ENCODE results near the gene SLC9C2.
"Not testable (repeated sequence)": the region's sequence is repeated elsewhere in the genome, so short reads cannot be mapped to it uniquely, and the experiment has no call there.

Gene SLC9C2, protein sequence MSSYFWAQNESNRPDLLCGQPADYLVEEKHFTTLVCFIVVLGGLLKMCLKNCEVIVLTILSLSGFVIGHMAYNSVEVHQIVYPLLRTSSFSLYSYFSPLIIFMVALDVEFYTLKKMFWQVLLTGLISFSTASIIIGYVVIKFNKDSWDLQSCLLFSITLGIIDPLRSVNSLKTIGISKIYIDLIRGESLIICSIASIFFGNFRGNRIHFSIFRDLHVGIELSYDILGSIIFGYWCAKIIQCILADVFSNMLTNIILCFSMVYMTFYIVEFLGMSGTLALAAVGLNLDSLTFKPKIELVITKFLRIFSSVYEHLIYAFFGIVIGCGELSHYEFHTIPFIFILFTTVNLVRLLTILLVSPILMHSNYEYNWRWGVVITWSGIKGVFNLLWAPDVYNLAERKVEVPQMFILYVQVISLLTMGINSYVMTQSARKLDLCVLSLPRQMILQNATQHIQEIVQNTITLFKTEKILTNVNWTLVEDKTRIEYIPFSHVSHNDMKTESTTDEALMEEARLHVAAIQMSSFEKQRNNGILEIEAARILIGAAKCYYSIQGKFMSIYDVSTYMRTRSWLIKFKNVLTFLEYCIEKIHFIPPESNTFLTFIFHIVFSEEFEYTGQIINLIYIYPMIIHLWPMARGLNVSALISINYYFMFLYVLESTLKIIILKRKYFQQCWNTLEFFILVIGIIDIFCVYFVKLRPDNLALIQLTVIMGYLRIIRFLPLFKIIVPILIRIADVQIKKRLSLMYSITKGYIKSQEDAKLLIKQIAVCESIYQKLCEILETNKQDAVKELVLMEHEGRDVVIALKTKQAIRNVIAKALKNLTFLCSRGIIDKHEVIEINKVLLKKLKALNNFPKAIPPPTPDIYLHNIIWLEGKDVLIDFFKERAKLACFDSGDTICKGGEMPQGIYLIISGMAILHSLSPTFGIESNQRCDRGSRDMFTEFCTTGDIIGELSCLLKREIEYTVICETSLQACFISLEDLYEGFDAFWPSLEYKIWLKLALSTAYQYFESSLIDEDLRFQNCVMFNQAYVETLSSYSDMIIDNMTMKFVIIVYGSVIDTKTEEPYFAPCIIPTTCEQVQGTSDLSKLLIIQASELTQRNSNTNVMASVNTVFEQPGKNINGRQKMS

DNA sequence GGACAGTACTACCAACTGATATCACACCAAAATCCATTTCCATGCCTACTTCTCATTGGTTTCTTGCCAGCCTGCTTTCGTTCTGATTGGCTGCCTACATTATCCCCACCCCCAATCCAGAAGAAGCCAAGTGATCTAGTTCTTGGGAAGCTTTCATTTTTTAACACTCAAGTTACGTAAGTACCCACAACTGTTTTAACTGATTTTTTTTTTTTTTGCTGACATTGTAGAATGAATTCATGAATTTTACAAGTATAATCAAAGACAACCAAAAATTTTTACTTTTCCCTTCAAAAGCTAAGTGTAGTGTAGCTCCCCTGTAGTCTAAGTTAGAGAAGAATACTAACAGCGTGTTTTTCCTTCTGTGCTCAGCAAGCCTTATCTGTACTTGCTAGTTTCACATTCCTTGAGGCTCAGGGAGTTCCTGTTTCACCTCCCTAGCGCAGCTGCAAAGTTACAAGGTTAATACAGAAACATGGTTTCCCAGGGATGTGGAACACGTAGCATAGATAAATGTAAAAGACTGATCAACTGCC lies at the start of gene SLC9C2:
Gene SLC9C2, minus strand, starts transcription at position 17 of the 536 bp plus-strand sequence. CDS start 1,296 bp downstream, outside the sequence.
- FAIRE-seq: peak; percentile 36
- no peak for DNase-seq (ENCODE audit: extremely low spot score, insufficient read length, low read depth)

- DNase-seq (ENCODE audit: extremely low spot score, insufficient read length, low read depth): no peak
- FAIRE-seq: no peak
Measured at GRCh38 chr1:173648880-173649605, 46.2 kb upstream of the SLC9C2 start.

DNA sequence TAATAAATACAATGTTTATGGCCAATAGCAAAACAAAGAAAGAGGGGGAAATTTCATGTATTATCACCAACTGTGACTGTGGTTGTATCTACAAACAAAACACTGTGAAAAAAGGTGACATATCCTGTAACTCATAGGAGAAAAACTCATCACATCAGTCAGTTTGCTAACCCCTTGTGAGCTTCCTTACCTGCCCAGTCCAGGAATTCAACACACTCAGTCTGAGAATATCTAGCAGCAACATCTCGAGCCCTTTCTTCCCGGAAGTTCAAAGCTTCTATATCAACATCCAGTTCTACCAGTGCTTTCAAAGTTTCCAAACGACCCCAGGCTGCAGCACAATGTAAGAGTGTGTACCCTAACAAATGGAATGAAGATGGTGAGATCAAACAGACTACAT lies 43.8 kb upstream of the SLC9C2 start:
- FAIRE-seq: no peak
- no peak for DNase-seq (ENCODE audit: extremely low spot score, insufficient read length, low read depth)

GRCh38 chr1:173642450-173643139 lies 39.7 kb upstream of the SLC9C2 start:
- DNase-seq (ENCODE audit: extremely low spot score, insufficient read length, low read depth); FAIRE-seq: not testable (repeated sequence)

GRCh38 chr1:173639102-173639501 lies 36.2 kb upstream of the SLC9C2 start:
- no peak for DNase-seq (ENCODE audit: extremely low spot score, insufficient read length, low read depth)

DNA sequence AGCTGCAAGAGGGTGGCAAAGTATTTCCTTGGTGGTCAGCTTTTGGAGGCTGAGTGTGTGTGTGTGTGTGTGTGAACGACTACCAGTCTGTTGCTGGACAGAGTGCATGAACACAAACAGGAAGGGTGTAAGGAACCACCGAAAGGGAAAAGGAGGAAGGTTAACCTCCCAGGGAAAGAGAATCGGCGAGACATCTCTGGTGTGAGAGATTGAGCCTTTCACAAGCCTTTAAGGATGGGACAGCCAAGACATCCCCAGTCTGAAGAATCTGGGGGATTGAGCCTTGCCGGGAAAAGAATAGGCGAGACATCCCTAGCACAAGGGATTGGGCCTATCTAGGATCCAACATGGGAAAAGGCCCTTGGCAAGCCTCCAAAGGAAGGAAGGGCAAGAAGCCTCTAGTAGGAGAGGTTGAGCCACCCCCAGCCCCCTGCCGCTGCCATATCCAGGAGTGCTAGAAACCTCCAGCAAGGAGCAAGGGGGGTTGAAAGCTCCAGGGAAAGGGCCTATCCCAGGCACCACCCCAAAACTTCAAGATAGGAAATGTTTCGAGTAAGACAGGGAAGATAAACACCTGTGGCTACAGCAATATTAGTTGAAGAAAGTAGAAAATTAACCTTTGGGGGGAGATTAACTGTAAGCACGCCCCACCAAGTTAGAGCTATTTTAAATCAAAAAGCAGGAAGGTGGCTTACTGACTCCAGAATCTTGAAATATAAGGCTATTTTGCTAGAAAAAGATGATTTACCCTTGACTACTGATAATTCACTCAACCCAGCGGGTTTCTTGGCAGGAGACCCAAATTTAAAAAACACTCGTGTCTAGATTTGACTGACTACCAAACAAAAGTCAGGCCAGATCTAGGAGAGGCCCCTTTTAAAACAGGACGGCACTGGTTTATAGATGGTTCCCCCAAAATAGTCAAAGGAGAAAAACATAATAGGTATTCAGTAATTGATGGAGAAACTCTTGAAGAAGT lies 35.5 kb upstream of the SLC9C2 start:
- FAIRE-seq (no peak), DNase-seq (ENCODE audit: extremely low spot score, insufficient read length, low read depth) (no peak)

More at GRCh38 chr1:173639102-173639501, 36.2 kb upstream of the SLC9C2 start:
- no peak for FAIRE-seq

- not testable (repeated sequence) for DNase-seq (ENCODE audit: extremely low spot score, insufficient read length, low read depth)
- peak; percentile 47 for FAIRE-seq
Measured at GRCh38 chr1:173637236-173638042, 34.6 kb upstream of the SLC9C2 start.

DNA sequence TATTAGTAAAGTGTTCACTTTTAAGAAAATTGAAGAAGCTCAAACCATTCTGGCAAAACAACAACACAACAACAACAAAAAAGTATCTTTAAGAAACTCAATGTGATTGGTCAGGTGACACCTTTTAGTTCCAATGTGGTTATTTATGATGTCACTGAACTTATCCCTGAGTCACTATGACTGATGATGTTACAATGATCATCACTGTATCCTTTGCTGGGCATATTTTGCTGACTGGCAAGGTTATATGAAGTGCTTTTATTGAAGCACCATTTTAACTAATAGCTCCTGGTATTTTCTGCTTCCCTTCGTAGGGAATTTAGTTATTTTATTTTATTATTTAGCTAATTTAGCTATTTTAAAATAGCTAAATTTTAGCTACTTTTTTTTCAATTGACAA lies 32.2 kb upstream of the SLC9C2 start, which contains the start of gene TEX50:
Gene TEX50, plus strand, starts transcription at position 223 of the 400 bp plus-strand sequence. CDS start 184 bp downstream, outside the sequence.
- DNase-seq (ENCODE audit: extremely low spot score, insufficient read length, low read depth) (no peak), FAIRE-seq (no peak)

DNA sequence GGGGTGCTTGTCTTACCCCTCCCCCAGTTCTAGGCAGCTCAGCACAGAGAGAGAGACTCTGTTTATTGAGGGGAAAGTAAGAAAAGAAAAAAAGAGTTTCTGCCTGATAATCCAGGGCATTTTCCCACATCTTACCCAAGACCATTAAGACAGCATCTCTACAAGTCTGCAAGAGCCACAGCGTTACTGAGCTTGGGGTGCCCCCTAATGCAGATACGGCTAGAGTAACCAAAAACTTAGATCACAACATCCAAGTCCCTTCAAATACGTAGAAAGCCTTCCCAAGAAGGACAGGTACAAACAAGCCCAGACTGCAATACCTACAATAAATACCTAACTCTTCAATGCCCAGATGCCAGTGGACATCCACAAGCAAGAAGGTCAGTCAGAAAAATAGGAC lies 26.0 kb upstream of the SLC9C2 start:
- FAIRE-seq (no peak), DNase-seq (ENCODE audit: extremely low spot score, insufficient read length, low read depth) (no peak)

GRCh38 chr1:173627269-173627668 lies 24.4 kb upstream of the SLC9C2 start:
- FAIRE-seq (no peak), DNase-seq (ENCODE audit: extremely low spot score, insufficient read length, low read depth) (no peak)

DNA sequence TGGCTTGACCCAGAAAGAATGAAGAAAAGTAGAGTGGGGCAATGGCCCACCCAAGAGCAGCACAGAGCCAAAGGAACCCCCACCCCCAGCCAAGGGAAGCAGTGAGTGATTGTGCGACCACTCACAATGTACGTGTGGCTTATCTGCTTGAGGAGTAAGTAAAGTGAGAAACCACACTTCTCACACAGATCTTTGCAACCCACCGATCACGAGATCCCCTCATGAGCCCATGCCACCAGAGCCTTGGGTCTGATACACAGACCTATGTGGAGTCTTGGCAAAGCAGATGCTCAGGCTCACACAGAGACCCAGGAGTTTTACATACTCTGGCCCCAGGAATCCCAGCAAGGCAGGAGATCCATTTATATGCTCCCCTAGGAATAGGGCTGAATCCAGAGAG lies 14.0 kb upstream of the SLC9C2 start:
- DNase-seq (ENCODE audit: extremely low spot score, insufficient read length, low read depth): no peak
- no peak for FAIRE-seq

DNA sequence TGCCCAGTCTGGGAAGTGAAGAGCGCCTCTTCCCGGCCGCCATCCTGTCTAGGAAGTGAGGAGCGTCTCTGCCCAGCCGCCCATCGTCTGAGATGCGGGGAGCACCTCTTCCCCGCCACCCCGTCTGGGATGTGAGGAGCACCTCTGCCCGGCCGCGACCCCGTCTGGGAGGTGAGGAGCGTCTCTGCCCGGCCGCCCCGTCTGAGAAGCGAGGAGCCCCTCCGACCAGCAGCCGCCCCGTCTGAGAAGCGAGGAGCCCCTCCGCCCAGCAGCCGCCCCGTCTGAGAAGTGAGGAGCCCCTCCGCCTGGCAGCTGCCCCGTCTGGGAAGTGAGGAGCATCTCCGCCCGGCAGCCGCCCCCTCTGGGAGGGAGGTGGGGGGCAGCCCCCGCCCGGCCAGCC lies 10.2 kb upstream of the SLC9C2 start:
- DNase-seq (ENCODE audit: extremely low spot score, insufficient read length, low read depth); FAIRE-seq: not testable (repeated sequence)

GRCh38 chr1:173608503-173609216 lies 5.8 kb upstream of the SLC9C2 start:
- no peak for FAIRE-seq
- DNase-seq (ENCODE audit: extremely low spot score, insufficient read length, low read depth): no peak

DNA sequence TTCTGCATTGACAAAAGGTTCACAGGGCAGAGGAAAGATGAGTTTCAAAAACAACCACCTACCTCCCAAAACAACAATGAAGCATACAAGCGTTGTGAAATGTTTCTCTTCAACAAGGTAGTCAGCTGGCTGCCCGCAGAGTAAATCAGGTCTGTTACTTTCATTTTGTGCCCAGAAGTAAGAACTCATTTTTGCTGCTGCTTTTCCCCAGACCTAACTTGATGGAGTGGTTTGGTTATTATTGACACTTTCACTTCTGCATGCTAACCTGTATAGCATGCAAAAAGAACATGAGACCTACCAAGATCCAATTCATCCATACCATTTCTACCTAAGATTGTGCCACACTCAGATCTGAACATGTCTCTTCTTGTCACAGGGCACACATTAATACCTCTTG lies 1.3 kb downstream of the SLC9C2 start:
- FAIRE-seq: peak; percentile 83
- no peak for DNase-seq (ENCODE audit: extremely low spot score, insufficient read length, low read depth)

- FAIRE-seq (peak; percentile 21), DNase-seq (ENCODE audit: extremely low spot score, insufficient read length, low read depth) (no peak)
Measured at GRCh38 chr1:173596097-173596825, 6.6 kb downstream of the SLC9C2 start.

- not testable (repeated sequence) for FAIRE-seq; DNase-seq (ENCODE audit: extremely low spot score, insufficient read length, low read depth)
Measured at GRCh38 chr1:173591138-173591537, 11.7 kb downstream of the SLC9C2 start.

All from GM18507 (cell line).